GM19468 (cell line): Measurements from ENCODE around the gene UQCRH.
A peak's percentile ranks its signal among the peaks of the same experiment; 100 is the strongest.
"Not testable (repeated sequence)": the region's sequence is repeated elsewhere in the genome, so short reads cannot be mapped to it uniquely, and the experiment has no call there.

Source experiments
- ATAC-seq: cut with Tn5 transposase; IDR thresholded peaks from one replicate; pipeline ENCODE4 v1.9.1; 2021; ENCODE audit warnings: mild to moderate bottlenecking, moderate library complexity, moderate number of reproducible peaks; ENCODE audit not compliant: unreplicated experiment; ENCODE audit errors: extremely low read depth

The UQCRH gene

DNA sequence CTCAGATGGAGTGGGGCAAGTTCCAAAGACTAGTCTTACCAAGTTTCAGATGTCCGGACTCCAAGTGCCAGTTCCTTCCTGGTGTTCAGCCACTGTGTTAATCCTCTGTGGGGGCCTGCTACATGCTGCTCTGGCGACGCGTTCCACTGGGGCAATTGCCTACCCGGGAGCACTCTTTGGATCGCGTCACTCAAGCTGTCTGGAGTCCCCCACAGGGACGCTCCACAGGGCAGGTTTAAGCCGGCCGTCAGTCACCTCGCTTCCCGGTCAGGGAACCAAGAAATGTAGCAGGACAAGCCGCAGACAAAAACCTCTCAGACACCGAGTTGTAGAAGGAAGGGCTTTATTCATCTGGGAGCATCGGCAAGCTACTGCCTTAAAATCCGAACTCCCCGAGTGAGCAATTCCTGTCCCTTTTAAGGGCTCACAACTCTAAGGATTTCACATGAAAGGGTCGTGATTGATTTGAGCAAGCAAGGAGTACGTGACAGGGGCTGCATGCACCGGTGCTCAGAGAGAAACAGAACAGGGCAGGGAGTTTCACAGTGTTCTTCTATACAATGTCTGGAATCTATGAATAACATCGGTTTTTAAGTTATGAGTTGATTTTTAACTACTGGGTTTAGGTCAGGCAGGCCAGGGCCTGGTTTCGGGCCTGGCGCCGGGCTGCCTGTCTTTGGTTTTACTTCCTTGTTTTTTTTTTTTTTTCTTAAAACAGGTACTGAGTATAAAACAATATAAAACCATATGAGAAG, 28.5 kb downstream of the UQCRH start:
- ATAC-seq, result not testable (repeated sequence)

- ATAC-seq, result no peak
Measured at GRCh38 chr1:46333300-46334029, 30.0 kb downstream of the UQCRH start.

DNA sequence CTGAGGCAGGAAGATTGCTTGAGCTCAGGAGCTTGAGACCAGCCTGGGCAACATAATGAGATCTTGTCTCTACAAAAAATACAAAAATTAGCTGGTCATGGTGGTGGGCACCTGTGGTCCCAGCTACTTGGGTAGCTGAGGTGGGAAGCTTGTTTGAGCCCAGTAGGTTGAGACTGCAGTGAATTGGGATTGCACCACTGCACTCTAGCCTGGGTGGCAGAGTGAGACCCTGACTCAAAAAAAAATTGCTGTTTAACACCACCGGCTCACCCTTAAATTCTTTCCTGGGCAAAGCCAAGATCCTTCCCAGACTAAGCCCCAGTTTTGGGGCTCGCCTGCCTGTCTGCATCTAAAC, 30.5 kb downstream of the UQCRH start:
- no peak for ATAC-seq

DNA sequence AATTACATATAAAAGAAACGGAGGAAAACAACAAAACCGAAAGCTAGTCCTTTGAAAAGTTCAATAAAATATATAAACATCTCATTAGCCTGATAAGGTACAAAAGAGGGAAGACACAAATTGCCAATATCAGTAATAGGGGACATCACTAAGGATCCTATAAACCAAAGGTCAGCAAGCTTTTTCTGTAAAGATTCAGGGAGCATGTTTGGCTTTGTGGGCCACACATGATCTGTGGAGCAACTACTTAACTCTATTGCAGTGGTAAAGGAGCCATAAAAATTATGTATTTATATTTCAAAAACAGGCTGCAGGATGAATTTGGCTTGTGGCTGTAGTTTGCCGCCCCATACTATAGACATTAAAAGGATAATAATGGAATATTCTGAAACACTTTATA, 31.6 kb downstream of the UQCRH start:
- no peak for ATAC-seq

DNA sequence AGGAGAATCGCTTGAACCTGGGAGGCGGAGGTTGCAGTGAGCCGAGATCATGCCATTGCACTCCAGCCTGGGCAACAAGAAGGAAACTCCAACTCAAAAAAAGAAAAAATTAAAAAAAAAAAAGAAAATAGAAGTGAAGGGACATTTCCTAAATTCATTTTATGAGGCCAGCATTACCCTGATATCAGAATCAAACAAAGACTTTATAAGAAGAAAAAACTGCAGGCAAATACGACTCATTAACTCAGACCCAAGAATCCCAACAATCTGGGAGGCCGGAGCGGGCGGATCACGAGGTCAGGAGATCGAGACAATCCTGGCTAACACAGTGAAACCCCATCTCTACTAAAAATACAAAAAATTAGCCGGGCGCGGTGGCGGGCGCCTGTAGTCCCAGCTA, 33.9 kb downstream of the UQCRH start:
- not testable (repeated sequence) for ATAC-seq

GRCh38 chr1:46340404-46341221, 37.1 kb downstream of the UQCRH start, which contains the start of gene NSUN4:
Gene NSUN4, plus strand, starts transcription at chr1:46340807. Its CDS starts 20 bp downstream, at chr1:46340827.
- peak; percentile 55 for ATAC-seq

DNA sequence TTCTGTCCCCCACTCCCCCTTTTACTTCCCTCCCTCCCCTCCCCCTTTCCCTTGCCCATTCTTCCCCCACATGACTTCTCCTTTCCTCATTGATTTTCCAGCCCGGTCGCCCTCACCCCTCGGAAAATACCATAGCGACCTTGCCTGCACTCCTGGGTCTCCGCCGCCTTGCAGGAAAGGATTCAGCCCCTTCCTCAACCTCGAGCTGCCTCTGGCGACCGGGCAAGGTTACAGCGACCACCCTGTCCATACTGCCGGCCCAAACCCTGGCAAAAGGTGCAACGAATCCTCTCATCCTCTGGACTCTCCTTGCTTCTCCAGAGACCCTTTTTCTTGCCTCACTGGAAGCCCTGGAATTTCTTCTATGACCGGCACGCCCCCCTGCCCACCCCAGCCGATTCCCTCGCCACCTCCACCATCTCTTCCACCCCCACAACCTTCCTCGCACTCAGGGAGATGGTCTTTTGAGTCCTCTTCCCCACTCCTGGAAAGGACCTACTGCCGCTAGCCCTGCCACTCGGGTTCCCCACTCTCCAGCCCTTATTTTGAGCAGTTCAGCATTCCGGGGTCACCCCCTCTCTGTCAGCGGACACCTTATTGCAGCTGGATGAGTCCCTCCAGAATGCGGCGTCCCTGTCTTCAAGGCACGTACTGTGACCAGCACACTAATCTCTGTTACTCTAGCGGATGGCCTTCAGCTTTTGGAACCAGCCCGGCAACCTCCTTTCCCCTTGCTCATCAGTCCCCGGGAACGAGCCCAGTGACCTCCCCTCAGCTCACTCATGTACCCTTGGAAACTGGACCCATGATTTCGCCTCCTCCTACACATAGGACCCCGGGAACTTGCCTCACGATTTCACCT, 38.0 kb downstream of the UQCRH start:
- ATAC-seq, result no peak

DNA sequence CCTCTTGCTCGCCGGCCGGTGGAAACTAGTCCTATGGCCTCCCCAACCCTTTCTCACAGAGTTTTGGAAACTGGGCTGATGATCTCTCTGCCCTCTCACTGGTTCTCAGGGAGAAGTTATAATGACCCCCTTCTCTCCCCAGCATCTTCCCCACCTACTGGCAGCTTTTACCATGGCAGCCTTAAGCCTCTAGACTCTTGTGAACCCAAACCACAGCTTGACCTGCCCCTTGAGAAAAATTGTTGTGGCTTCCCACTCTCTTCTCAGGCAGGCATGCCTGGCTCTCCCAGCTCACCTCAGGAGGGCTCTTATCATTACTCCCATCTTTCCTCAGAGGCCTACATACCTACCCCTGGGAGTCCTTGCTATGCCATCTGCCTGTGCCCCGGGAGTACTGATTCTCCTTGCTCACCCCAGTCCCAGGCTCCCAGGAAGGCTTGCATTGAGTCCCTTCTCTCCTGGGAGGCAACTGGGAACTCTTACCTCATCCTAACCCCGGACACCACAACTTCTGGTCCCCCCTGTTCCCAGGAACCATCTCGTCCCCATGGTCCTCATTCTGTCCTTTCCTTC, 38.7 kb downstream of the UQCRH start:
- no peak for ATAC-seq

DNA sequence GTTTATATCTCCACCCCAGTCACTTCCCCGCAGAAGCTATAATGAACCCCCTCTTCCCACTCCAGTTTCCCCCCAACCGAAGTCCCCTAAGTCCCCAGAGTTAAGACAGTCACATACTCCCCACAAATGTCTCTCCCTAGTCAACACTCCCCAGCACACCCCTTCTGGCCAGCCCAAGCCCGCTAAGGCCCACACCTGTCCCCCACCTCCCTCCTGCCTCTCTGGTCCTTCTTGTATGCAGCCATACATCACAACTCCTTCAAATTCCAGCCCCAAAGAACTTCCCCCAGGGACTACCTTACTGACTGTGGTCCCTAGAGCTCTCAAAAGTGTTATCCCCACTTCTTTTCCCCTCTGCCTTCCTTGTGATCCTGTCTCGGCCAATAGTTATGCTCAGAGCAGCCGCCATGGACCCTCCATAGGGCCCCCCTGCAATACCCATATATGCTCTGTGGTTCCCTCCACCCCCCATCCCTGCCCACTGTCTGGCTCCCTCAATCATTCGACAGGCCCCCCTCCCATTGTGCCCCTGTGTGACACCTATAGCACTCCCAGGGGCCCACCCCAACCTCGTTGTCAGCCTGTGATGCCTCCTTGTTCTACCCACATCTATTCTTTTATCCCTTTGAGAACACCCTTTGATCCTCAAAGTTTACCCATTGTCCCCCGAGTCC, 39.3 kb downstream of the UQCRH start:
- ATAC-seq, result no peak

GRCh38 chr1:46343351-46343695, 39.8 kb downstream of the UQCRH start:
- no peak for ATAC-seq

GRCh38 chr1:46343705-46344104, 40.2 kb downstream of the UQCRH start:
- no peak for ATAC-seq

- ATAC-seq, result no peak
Measured at GRCh38 chr1:46344481-46344880, 41.0 kb downstream of the UQCRH start.

DNA sequence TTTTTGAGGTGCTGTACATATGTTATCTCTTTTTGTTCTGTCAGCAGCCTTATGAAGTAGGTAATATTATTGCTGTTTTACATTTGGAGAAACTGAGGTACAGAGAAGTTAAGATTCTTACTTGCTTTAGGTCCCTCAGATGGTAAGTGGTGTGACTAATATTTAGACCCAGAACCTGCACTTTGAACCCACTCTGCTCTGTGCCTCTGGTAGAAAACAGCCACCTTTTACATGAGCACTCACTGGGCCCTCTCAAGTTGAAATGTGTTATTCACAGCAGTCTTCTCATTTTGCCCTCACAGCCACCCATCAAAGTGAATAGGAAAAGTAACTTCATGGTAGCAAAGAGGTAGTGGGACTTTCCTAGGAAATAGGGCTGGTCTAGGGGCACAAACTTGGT, 41.8 kb downstream of the UQCRH start:
- ATAC-seq, result no peak

DNA sequence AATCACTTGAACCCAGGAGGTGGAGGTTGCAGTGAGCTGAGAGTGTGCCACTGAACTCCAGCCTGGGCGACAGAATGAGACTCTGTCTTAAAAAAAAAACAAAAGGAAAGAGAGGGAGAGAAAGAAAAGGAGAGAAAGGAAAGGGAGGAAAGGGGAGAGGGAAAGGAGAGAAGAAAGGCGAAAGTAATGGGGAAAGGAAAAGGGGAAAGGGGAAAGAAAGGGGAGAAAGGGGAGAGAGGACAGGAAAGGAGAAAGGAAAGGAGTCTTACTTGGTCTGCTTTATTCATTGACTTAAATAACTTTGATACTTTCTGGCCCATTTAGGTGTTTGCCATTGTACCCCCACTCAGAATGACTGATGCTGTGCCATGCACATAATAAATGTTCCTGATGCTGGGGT, 48.9 kb downstream of the UQCRH start:
- no peak for ATAC-seq

DNA sequence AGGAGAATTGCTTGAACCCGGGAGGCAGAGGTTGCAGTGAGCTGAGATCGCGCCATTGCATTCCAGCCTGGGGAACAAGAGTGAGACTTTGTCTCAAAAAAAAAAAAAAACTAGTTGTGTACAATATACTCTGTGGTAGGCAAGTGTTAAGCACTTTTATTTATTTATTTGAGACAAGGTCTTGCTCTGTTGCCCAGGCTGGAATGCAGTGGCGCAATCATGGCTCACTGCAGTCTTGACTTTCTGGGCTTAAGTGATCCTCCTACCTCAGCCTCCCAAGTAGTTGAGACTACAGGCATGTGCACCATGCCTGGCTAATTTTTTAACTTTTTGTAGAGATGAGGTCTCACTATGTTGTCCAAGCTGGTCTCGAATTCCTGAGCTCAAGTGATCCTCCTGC, 52.4 kb downstream of the UQCRH start:
- ATAC-seq, result not testable (repeated sequence)

DNA sequence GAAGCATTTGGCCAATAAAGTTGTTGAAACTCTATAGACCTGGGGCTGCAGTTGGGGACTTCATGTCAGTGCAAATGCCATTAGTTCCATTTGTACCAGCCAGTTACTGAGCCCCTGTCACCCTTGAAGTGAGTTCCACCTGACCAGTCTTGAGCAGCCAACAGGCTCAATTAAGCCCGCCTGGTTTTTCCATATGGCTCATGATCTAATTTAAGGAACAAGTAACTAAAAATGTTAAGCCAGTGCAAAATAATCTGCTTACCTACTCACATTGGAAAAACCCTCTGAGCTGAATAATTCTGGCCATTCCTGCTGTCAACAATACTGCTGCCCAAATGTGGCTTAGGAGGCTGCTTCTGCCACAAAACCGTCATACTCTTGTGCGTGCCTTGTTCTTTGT, 58.7 kb downstream of the UQCRH start:
- ATAC-seq, result no peak

- no peak for ATAC-seq
Measured at GRCh38 chr1:46363121-46363520, 59.6 kb downstream of the UQCRH start.

- no peak for ATAC-seq
Measured at GRCh38 chr1:46364612-46365011, 61.1 kb downstream of the UQCRH start.

DNA sequence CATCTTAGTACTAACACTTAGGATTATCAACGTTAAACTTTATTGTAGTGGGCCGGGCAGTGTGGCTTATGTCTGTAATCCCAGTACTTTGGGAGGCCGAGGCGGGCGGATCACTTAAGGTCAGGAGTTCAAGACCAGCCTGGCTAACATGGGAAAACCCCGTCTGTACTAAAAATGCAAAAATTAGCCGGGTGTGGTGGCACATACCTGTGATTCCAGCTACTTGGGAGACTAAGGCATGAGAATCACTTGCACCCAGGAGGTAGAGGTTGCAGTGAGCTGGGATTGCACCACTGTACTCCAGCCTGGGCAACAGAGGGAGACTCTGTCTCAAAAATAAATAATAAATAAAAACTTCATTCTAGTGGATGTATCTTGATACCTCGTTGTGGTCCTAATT, 62.3 kb downstream of the UQCRH start:
- ATAC-seq, result not testable (repeated sequence)
